ENCODE data around the gene FBXW11. TPM values are rescaled to one million over a fixed set of nuclear protein-coding genes. Genes with fewer than 3 reads are reported as not detected.
A peak's percentile ranks its signal among the peaks of the same experiment; 100 is the strongest.

The FBXW11 gene
- total RNA-seq, 1 experiment from 2014 or later, result 85.3 TPM

GRCh38 chr5:171938358-171938757 lies 68.1 kb downstream of the FBXW11 start:
- no peaks in the 10 kb centered on the region for H3K9me3 ChIP-seq (ENCODE audit: control insufficient read depth, low read depth, low read length)
- H2BK20ac ChIP-seq (ENCODE audit: low read depth, low read length, poor library complexity, severe bottlenecking), result no peak overlapping the region
- Mint-ChIP-seq H3K9me3 (peaks cover 3 to 4% of the 10 kb centered on the region in 2 experiments; a peak in 4 of 5 replicates), H3K4me3 (no peak overlapping the region), H3K27me3 (ENCODE audit: low read depth) (no peaks in the 10 kb centered on the region), H3K27ac (0 out of 7 replicates have a peak overlapping the region, but pooled peaks of 1 of the 3 experiments have one; percentile 43), H3K36me3 (ENCODE audit: insufficient read depth in 1 of 3, low read depth in 3 of 3) (peaks cover 2 to 22% (median 3%) of the 10 kb centered on the region in 3 experiments; a peak in 6 of 7 replicates), H3K4me1 (peaks cover 19 to 23% of the 10 kb centered on the region in 2 experiments)
- no peak overlapping the region for H3K14ac ChIP-seq (ENCODE audit: insufficient read depth, low read length)
- no peak overlapping the region for H3K9ac ChIP-seq (ENCODE audit: extremely low read depth, insufficient read length, low read length)
- no peak overlapping the region for H3K18ac ChIP-seq (ENCODE audit: insufficient read length, low read depth, low read length)
- H3K79me2 ChIP-seq (ENCODE audit: insufficient read depth, low read length), result peaks cover 19% of the 10 kb centered on the region; the same call in 1 of the 2 replicates
- no peak overlapping the region for H3K4ac ChIP-seq (ENCODE audit: low read depth, low read length)
- H2BK12ac ChIP-seq (ENCODE audit: insufficient read length, low read depth, low read length), result no peak overlapping the region
- no peak overlapping the region for H3K27ac ChIP-seq (ENCODE audit: insufficient read length, low read depth, low read length)
- H2BK5ac ChIP-seq (ENCODE audit: insufficient read length, low read length), result no peak overlapping the region
- no peak for DNase-seq
- no peak overlapping the region for H2AFZ ChIP-seq (ENCODE audit: low read length)
- peaks cover 3% of the 10 kb centered on the region for H3K79me1 ChIP-seq (ENCODE audit: insufficient read depth, low read depth, low read length, poor library complexity, severe bottlenecking)
- no peak overlapping the region for H3K4me2 ChIP-seq (ENCODE audit: insufficient read depth, insufficient read length, low read length)
- no peak overlapping the region for H4K91ac ChIP-seq (ENCODE audit: insufficient read length, low read depth, low read length)
- H3K23me2 ChIP-seq (ENCODE audit: insufficient read length, low read depth, low read length, poor library complexity, severe bottlenecking), result no peaks in the 10 kb centered on the region
- H4K8ac ChIP-seq (replicated peaks; ENCODE audit: insufficient read length, low read depth, low read length), result no peak overlapping the region
- H3K4me1 ChIP-seq (ENCODE audit: insufficient read depth, low read length), result peaks cover 2% of the 10 kb centered on the region; the same call in 1 of the 2 replicates
- H2AK5ac ChIP-seq (ENCODE audit: insufficient read length, low read length), result no peak overlapping the region
- H4K20me1 ChIP-seq (ENCODE audit: control insufficient read depth, insufficient read depth, insufficient read length), result no peaks in the 10 kb centered on the region
- no peak overlapping the region for H2BK120ac ChIP-seq (ENCODE audit: low read depth, low read length, poor library complexity, severe bottlenecking)
- H3K23ac ChIP-seq (ENCODE audit: insufficient read length, low read depth, low read length), result no peak overlapping the region
- H3K27me3 ChIP-seq (ENCODE audit: insufficient read depth, low read length), result no peaks in the 10 kb centered on the region
- no peak overlapping the region for H4K5ac ChIP-seq (ENCODE audit: insufficient read length, low read depth, low read length)
- no peak overlapping the region for H2BK15ac ChIP-seq (ENCODE audit: low read depth, low read length)
- TF ChIP-seq, protein P1, sequence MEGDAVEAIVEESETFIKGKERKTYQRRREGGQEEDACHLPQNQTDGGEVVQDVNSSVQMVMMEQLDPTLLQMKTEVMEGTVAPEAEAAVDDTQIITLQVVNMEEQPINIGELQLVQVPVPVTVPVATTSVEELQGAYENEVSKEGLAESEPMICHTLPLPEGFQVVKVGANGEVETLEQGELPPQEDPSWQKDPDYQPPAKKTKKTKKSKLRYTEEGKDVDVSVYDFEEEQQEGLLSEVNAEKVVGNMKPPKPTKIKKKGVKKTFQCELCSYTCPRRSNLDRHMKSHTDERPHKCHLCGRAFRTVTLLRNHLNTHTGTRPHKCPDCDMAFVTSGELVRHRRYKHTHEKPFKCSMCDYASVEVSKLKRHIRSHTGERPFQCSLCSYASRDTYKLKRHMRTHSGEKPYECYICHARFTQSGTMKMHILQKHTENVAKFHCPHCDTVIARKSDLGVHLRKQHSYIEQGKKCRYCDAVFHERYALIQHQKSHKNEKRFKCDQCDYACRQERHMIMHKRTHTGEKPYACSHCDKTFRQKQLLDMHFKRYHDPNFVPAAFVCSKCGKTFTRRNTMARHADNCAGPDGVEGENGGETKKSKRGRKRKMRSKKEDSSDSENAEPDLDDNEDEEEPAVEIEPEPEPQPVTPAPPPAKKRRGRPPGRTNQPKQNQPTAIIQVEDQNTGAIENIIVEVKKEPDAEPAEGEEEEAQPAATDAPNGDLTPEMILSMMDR (conservative IDR thresholded peaks at IDR 0.05), result no peak
- H3T11ph ChIP-seq (ENCODE audit: low read length), result no peak overlapping the region
- H3K56ac ChIP-seq (ENCODE audit: insufficient read length, low read depth, low read length), result no peak overlapping the region
